ENCODE data around the gene HOGA1. TPM values are rescaled to one million over a fixed set of nuclear protein-coding genes. Genes with fewer than 3 reads are reported as not detected.
A peak's percentile ranks its signal among the peaks of the same experiment; 100 is the strongest.
"Not testable (repeated sequence)": the region's sequence is repeated elsewhere in the genome, so short reads cannot be mapped to it uniquely, and the experiment has no call there.

HOGA1 gene
- total and polyA plus RNA-seq, 8 donors, result 7.2 to 20.5 (median 9.5) TPM

DNA sequence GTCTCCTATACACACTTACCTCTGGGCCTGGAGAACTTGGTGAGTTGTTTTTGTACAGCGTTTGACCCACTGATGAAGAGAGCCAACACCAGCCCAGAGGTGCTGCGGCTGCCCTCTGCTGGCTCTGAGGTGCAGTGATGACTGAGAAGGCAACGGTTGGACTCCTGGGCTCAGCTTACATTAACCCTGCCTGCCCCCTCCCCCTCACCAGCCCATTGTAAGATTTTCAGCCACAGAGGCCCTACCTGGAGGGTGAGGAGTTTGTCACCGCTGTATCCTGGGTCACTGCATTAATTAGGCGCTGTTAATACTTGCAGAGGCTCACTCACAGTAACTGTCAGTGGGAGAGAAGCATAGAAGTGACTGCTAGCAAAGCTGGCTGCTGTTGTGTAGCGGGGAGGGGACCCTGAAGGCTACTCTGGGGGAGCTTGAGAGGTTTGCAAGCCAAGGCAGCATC is 30.6 kb upstream of the HOGA1 start:
- Histone ChIP-seq H3K27me3 (no peaks in the 10 kb centered on the region), H3K4me3 (no peak overlapping the region), H3K36me3 (no peaks in the 10 kb centered on the region), H3K4me1 (no peaks in the 10 kb centered on the region), H3K9me3 (no peaks in the 10 kb centered on the region), H3K27ac (no peak overlapping the region)
- peak; percentile 96 to 98 (median 97) for ATAC-seq
- FAIRE-seq, result no peak
- peak in 5 of 6 donors; percentile 38 to 78 (median 67) for DNase-seq
- TF ChIP-seq, protein P1, sequence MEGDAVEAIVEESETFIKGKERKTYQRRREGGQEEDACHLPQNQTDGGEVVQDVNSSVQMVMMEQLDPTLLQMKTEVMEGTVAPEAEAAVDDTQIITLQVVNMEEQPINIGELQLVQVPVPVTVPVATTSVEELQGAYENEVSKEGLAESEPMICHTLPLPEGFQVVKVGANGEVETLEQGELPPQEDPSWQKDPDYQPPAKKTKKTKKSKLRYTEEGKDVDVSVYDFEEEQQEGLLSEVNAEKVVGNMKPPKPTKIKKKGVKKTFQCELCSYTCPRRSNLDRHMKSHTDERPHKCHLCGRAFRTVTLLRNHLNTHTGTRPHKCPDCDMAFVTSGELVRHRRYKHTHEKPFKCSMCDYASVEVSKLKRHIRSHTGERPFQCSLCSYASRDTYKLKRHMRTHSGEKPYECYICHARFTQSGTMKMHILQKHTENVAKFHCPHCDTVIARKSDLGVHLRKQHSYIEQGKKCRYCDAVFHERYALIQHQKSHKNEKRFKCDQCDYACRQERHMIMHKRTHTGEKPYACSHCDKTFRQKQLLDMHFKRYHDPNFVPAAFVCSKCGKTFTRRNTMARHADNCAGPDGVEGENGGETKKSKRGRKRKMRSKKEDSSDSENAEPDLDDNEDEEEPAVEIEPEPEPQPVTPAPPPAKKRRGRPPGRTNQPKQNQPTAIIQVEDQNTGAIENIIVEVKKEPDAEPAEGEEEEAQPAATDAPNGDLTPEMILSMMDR (IDR thresholded peaks at IDR 0.05), result peak; percentile 29 to 68 (median 48)
- WGBS, 2 donors, result 20 to 22% methylated on average over 6 of the region's 6 CpGs
- intact Hi-C loops (cut with DNase I), result loop anchor here in 1 of 3 donors (5.0 kb wide), 1 partner anchor 91 kb away; no protein-coding TSS in a partner anchor

DNA sequence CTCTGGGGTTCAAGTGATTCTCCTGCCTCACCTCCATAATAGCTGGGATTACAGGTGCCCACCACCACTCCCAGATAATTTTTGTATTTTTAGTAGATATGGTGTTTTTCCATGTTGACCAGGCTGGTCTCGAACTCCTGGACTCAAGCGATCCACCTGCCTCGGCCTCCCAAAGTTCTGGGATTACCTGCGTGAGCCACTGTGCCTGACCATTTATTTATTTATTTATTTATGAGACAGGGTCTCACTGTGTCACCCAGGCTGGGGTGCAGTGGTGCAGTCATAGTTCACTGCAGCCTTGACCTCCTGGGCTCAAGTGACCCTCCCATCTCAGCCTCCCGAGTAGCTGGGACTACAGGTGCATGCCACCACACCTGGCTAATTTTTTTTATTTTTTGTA is 29.9 kb upstream of the HOGA1 start:
- not testable (repeated sequence) for H3K4me1 ChIP-seq, H3K9me3 ChIP-seq, H3K27ac ChIP-seq, ATAC-seq, H3K36me3 ChIP-seq, FAIRE-seq, H3K4me3 ChIP-seq, H3K27me3 ChIP-seq
- WGBS, 2 donors, result 86 to 94% methylated on average over 5 of the region's 5 CpGs
- DNase-seq, result peak in 1 of 6 donors; percentile 5
- intact Hi-C loops (cut with DNase I), result loop anchor here in 1 of 3 donors (5.0 kb wide), 1 partner anchor 92 kb away; no protein-coding TSS in a partner anchor

DNA sequence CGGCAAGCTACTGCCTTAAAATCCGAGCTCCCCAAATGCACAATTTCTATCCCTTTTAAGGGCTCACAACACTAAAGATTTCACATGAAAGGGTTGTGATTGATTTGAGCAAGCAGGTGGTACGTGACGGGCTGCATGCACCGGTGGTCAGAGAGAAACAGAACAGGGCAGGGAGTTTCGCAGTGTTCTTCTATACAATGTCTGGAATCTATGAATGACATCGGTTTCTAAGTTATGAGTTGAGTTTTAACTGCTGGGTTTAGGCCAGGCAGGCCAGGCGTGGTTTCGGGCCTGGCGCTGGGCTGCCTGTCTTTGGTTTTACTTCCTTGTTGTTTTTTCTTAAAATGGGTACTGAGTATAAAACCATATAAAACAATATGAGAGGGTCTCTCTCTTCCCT is 28.6 kb upstream of the HOGA1 start:
- H3K4me3 ChIP-seq; H3K9me3 ChIP-seq; FAIRE-seq; ATAC-seq; intact Hi-C loops (cut with DNase I); H3K27ac ChIP-seq; H3K4me1 ChIP-seq; H3K36me3 ChIP-seq; DNase-seq; H3K27me3 ChIP-seq: not testable (repeated sequence)
- WGBS, 2 donors, result 93 to 94% methylated on average over 7 to 8 of the region's 10 CpGs

DNA sequence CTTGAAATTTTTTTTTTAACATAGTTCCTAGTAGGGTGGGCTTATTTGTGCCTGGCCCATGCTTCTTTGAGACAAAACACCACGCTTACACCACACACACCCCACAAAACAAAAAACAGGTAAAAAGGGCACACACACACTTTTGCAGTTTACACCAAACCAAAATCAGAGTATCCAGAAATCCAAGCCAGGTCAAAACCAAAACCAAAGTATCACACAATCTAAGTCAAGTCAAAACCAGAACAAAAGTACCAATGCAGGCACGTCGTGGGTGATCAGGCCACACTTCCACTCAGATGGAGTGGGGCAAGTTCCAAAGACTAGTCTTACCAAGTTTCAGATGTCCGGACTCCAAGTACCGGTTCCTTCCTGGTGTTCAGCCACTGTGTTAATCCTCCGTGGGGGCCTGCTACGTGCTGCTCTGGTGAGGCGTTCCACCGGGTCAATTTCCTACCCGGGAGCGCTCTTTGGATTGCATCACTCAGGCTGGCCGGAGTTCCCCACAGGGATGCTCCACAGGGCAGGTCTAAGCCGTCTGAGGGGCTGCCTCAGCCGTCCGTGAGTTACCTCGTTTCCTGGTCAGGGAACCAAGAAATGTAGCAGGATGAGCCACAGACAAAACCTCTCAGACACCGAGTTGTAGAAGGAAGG is 23.3 kb upstream of the HOGA1 start:
- FAIRE-seq; intact Hi-C loops (cut with DNase I); H3K36me3 ChIP-seq; H3K27me3 ChIP-seq; H3K4me1 ChIP-seq; H3K4me3 ChIP-seq; H3K9me3 ChIP-seq: not testable (repeated sequence)
- 80% methylated on average over 17 of the region's 17 CpGs for WGBS, 2 donors
- peak in 2 of 6 donors; percentile 26 to 49 for DNase-seq
- peak overlapping the region in 3 of 4 donors; percentile 28 to 56 (median 50) for H3K27ac ChIP-seq
- peak in 2 of 4 donors; percentile 27 to 42 for ATAC-seq

DNA sequence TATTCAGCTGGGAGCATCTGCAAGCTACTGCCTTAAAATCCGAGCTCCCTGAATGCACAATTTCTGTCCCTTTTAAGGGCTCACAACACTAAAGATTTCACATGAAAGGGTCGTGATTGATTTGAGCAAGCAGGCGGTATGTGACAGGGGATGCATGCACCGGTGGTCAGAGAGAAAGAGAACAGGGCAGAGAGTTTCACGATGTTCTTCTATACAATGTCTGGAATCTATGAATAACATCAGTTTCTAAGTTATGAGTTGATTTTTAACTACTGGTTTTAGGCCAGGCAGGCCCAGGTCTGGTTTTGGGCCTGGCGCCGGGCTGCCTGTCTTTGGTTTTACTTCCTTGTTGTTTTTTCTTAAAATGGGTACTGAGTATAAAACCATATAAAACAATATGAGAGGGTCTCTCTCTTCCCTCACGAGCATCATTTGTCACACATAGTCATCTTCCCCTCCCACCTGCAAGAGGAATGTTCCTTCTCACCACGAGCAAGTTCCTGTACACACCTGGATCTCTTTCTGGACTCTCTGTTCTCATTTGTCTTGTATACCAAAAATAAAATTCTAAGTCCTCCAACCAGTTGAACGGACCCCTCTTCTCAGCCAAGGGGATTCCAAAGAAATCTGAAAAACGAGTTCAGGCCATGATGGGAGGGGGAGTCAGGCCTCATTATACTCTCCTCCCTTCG is 22.7 kb upstream of the HOGA1 start:
- ATAC-seq; H3K27me3 ChIP-seq; intact Hi-C loops (cut with DNase I); H3K4me1 ChIP-seq; H3K4me3 ChIP-seq; FAIRE-seq; H3K36me3 ChIP-seq; H3K9me3 ChIP-seq: not testable (repeated sequence)
- peak overlapping the region in 3 of 4 donors; percentile 28 to 56 (median 50) for H3K27ac ChIP-seq
- peak in 1 of 6 donors; percentile 28 for DNase-seq
- WGBS, 2 donors, result 71 to 79% methylated on average over 12 of the region's 12 CpGs

DNA sequence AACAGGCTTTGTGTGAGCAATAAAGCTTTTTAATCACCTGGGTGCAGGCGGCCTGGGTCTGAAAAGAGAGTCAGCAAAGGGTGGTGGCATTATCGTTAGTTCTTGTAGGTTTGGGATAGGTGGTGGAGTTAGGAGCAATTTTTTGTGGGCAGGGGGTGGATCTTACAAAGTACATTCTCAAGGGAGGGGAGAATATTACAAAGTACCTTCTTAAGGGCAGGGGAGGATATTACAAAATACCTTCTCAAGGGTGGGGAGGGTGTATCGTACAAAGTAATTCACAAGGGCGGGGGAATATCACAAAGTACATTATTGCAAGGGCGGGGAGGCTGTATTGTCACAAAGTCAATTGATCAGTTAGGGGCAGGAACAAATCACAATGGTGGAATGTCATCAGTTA is 21.9 kb upstream of the HOGA1 start:
- not testable (repeated sequence) for FAIRE-seq
- DNase-seq, result peak in 1 of 6 donors; percentile 15

DNA sequence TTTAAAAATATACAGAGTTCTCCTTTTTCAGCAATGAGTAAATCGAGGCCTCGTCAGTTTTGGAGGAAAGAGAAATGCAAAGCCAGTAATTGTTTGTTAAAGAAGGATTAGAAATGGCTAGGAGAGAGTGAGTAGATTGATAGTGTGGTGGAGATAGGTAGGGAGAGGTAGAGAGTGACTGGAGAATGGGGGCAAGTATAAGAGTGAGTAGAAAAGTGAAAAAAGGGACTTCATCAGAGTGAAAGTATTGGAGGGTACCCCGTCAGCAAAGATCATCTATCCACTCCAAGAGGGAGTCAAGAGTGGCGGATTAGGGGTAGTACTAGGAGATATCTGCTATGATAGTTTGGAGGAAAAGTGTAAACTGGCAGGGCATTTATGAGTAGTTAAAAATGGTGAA is 20.9 kb upstream of the HOGA1 start:
- intact Hi-C loops (cut with DNase I), result no loop called here
- no peaks in the 10 kb centered on the region for H3K27me3 ChIP-seq
- TF ChIP-seq, protein P1 (IDR thresholded peaks at IDR 0.05), result no peak
- H3K4me1 ChIP-seq, result no peaks in the 10 kb centered on the region
- no peaks in the 10 kb centered on the region for H3K9me3 ChIP-seq
- WGBS, 2 donors, result 91 to 96% methylated on average over 4 of the region's 4 CpGs
- ATAC-seq (no peak), DNase-seq (no peak), FAIRE-seq (no peak)
- H3K27ac ChIP-seq, result no peak overlapping the region
- H3K4me3 ChIP-seq, result no peak overlapping the region
- H3K36me3 ChIP-seq, result no peaks in the 10 kb centered on the region

More for the DNA sequence above, 21.9 kb upstream of the HOGA1 start:
- 95 to 97% methylated on average over 5 of the region's 5 CpGs for WGBS, 2 donors
- H3K9me3 ChIP-seq; H3K27me3 ChIP-seq; H3K36me3 ChIP-seq; H3K27ac ChIP-seq; intact Hi-C loops (cut with DNase I); H3K4me3 ChIP-seq; H3K4me1 ChIP-seq; ATAC-seq: not testable (repeated sequence)

Data from pancreas (tissue), 10 donors.